Measurements from ENCODE around the gene NR3C2.

Gene NR3C2

DNA sequence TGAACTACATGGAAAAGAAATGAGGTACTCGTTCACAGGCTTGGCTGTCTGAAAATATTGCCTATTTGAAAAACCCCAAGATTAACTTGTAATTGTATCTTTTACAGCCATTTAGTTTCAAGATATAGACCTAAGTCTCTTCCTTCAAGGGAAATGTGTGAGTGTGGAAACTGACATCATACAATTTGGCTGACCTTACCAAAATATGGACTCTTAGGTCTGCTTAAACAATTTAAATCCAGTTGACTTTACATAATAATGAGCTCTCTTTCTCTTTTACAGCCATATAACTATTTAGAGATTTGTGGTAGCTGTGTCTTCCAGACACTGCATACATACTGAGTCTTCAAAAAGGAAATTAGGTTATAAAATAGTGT, 186.9 kb downstream of the NR3C2 start:
- Histone ChIP-seq H3K36me3 (ENCODE audit: insufficient read depth, low read length) (no peaks in the 10 kb centered on the region), H3K9ac (ENCODE audit: insufficient read length) (no peak overlapping the region), H3K27ac (peak overlapping the region; percentile 6; the same call in 1 of the 2 replicates), H3K4me3 (no peak overlapping the region), H3K9me3 (ENCODE audit: low read depth, low read length) (no peaks in the 10 kb centered on the region)
- TF ChIP-seq FOXP2 (optimal IDR thresholded peaks at IDR 0.05; ENCODE audit: control extremely low read depth, extremely low read length, insufficient read depth) (no peak), EZH2 (IDR thresholded peaks at IDR 0.05) (no peak), POLR2AphosphoS5 (IDR thresholded peaks at IDR 0.05; ENCODE audit: borderline replicate concordance, low read depth, low read length) (no peak)
- no peak for DNase-seq (ENCODE audit: low read depth, low spot score)

DNA sequence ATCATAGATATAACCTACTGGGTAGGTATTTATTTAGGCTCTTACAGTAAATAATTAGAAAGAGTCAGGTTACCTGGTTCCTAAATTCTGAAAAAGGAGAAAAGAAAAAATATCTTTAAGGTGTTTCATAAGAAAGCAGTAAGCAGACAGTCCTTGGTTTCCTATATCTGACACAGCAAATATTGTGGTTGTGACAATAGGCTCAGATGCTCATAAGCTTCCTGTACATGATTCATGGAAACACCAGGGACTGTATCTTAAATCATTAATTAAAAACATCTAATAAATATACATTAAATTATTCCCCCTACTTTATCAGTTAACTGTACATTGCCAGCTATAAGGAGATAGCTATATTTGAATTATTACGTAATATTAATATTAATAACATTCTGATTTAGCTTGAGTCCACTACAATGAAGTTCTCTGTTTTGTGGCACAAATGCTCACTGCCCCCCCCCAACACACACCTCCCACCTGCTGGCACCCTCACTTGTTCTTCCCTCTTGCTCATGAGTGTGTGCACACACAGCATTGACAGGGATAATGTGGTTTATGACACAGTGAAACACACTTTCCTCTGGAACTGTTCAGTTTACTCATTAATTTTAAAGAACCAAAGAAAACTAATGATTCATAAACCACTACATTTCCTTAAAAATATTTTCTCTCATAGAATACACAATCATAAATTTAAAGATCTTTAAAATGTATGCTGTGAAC, 187.4 kb downstream of the NR3C2 start:
- no peak overlapping the region for H3K4me3 ChIP-seq
- no peaks in the 10 kb centered on the region for H3K36me3 ChIP-seq (ENCODE audit: insufficient read depth, low read length)
- H3K9me3 ChIP-seq (ENCODE audit: low read depth, low read length) = no peaks in the 10 kb centered on the region
- H3K27ac ChIP-seq = peak overlapping the region; percentile 6; the same call in 1 of the 2 replicates
- H3K9ac ChIP-seq (ENCODE audit: insufficient read length) = no peak overlapping the region
- TF ChIP-seq FOXP2 (optimal IDR thresholded peaks at IDR 0.05; ENCODE audit: control extremely low read depth, extremely low read length, insufficient read depth) (no peak), EZH2 (IDR thresholded peaks at IDR 0.05) (no peak), POLR2AphosphoS5 (IDR thresholded peaks at IDR 0.05; ENCODE audit: borderline replicate concordance, low read depth, low read length) (no peak)
- DNase-seq (ENCODE audit: low read depth, low spot score) = no peak

GRCh38 chr4:148253768-148254167, 188.4 kb downstream of the NR3C2 start:
- Histone ChIP-seq H3K27ac (no peak overlapping the region), H3K9me3 (ENCODE audit: low read depth, low read length) (no peaks in the 10 kb centered on the region), H3K4me3 (no peak overlapping the region), H3K36me3 (ENCODE audit: insufficient read depth, low read length) (no peaks in the 10 kb centered on the region), H3K9ac (ENCODE audit: insufficient read length) (no peak overlapping the region)
- no peak for DNase-seq (ENCODE audit: low read depth, low spot score)
- no peak for TF ChIP-seq POLR2AphosphoS5 (IDR thresholded peaks at IDR 0.05; ENCODE audit: borderline replicate concordance, low read depth, low read length)
- TF ChIP-seq FOXP2 (optimal IDR thresholded peaks at IDR 0.05; ENCODE audit: control extremely low read depth, extremely low read length, insufficient read depth) = no peak
- TF ChIP-seq EZH2 (IDR thresholded peaks at IDR 0.05) = no peak

DNA sequence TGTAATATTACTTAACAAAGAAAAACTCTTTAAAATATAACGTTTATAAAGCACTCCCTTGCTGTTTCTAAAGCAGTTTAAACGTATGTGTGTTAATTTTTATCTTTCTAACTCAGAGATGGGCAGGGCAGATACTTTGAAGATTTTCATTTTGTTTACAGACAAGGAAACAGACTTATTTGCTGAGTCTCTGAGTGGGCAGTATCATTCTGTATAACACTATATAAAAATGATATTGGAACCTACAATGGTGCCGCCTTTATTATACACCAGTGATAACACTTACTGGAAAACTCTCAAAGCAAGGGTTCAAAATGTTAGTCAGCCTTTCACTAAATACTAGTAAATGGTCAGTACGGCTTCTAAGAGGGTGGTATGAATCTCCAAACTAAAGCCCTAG, 193.4 kb downstream of the NR3C2 start:
- Histone ChIP-seq H3K36me3 (ENCODE audit: insufficient read depth, low read length) (no peaks in the 10 kb centered on the region), H3K9ac (ENCODE audit: insufficient read length) (no peak overlapping the region), H3K9me3 (ENCODE audit: low read depth, low read length) (no peaks in the 10 kb centered on the region), H3K4me3 (no peak overlapping the region), H3K27ac (no peak overlapping the region)
- DNase-seq (ENCODE audit: low read depth, low spot score) = no peak
- TF ChIP-seq POLR2AphosphoS5 (IDR thresholded peaks at IDR 0.05; ENCODE audit: borderline replicate concordance, low read depth, low read length) (no peak), FOXP2 (optimal IDR thresholded peaks at IDR 0.05; ENCODE audit: control extremely low read depth, extremely low read length, insufficient read depth) (no peak), EZH2 (IDR thresholded peaks at IDR 0.05) (no peak)

DNA sequence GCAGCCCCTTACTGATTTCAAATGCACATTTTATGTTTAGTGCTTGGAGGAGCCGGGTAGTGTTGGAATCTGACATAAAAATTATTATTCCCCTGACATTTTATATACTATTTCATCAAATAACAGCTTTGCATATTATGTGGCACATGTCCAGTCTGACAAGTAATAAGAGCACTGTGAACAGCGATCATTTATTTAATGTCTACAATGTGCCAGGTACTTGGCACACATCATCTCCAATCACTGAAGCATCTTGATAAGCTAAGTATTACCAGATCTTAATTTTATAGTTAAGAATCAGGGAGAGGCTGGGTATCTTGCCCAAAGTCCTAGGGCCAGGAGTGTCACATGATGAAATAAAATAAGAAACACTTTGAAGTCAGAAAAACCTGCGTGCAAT, 197.2 kb downstream of the NR3C2 start:
- Histone ChIP-seq H3K36me3 (ENCODE audit: insufficient read depth, low read length) (no peaks in the 10 kb centered on the region), H3K4me3 (no peak overlapping the region), H3K9me3 (ENCODE audit: low read depth, low read length) (no peaks in the 10 kb centered on the region), H3K27ac (no peak overlapping the region), H3K9ac (ENCODE audit: insufficient read length) (no peak overlapping the region)
- TF ChIP-seq FOXP2 (optimal IDR thresholded peaks at IDR 0.05; ENCODE audit: control extremely low read depth, extremely low read length, insufficient read depth) (no peak), POLR2AphosphoS5 (IDR thresholded peaks at IDR 0.05; ENCODE audit: borderline replicate concordance, low read depth, low read length) (no peak), EZH2 (IDR thresholded peaks at IDR 0.05) (no peak)
- no peak for DNase-seq (ENCODE audit: low read depth, low spot score)

- Histone ChIP-seq H3K27ac (no peak overlapping the region), H3K9me3 (ENCODE audit: low read depth, low read length) (no peaks in the 10 kb centered on the region), H3K9ac (ENCODE audit: insufficient read length) (no peak overlapping the region), H3K4me3 (no peak overlapping the region), H3K36me3 (ENCODE audit: insufficient read depth, low read length) (no peaks in the 10 kb centered on the region)
- TF ChIP-seq FOXP2 (optimal IDR thresholded peaks at IDR 0.05; ENCODE audit: control extremely low read depth, extremely low read length, insufficient read depth) (no peak), EZH2 (IDR thresholded peaks at IDR 0.05) (no peak), POLR2AphosphoS5 (IDR thresholded peaks at IDR 0.05; ENCODE audit: borderline replicate concordance, low read depth, low read length) (no peak)
- no peak for DNase-seq (ENCODE audit: low read depth, low spot score)
Observed at GRCh38 chr4:148243837-148244236, 198.4 kb downstream of the NR3C2 start.

DNA sequence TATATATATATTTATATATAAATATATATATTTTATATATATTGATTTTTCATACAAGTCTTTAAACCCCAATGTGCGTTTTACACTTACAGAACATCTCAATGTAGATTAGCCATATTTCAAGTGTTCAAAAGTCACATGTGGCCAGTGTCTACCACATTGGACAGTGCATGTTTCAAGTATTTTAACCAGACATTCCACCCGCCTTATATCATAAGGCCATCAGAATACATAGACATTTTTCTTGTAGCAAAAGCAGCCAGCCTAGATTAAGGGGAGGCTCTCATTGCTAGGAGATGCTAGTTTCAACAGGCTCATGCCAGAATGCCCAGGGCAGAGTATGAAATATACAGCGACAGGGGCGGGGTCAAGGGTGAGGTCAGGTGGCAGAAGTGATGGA, 202.0 kb downstream of the NR3C2 start:
- DNase-seq (ENCODE audit: low read depth, low spot score) = no peak
- no peak overlapping the region for H3K27ac ChIP-seq
- no peaks in the 10 kb centered on the region for H3K9me3 ChIP-seq (ENCODE audit: low read depth, low read length)
- H3K9ac ChIP-seq (ENCODE audit: insufficient read length) = no peak overlapping the region
- no peaks in the 10 kb centered on the region for H3K36me3 ChIP-seq (ENCODE audit: insufficient read depth, low read length)
- TF ChIP-seq POLR2AphosphoS5 (IDR thresholded peaks at IDR 0.05; ENCODE audit: borderline replicate concordance, low read depth, low read length) (no peak), EZH2 (IDR thresholded peaks at IDR 0.05) (no peak), FOXP2 (optimal IDR thresholded peaks at IDR 0.05; ENCODE audit: control extremely low read depth, extremely low read length, insufficient read depth) (no peak)
- no peak overlapping the region for H3K4me3 ChIP-seq

GRCh38 chr4:148239494-148239985, 202.7 kb downstream of the NR3C2 start:
- TF ChIP-seq POLR2AphosphoS5 (IDR thresholded peaks at IDR 0.05; ENCODE audit: borderline replicate concordance, low read depth, low read length) (no peak), FOXP2 (optimal IDR thresholded peaks at IDR 0.05; ENCODE audit: control extremely low read depth, extremely low read length, insufficient read depth) (no peak), EZH2 (IDR thresholded peaks at IDR 0.05) (no peak)
- Histone ChIP-seq H3K9ac (ENCODE audit: insufficient read length) (no peak overlapping the region), H3K4me3 (no peak overlapping the region), H3K27ac (no peak overlapping the region), H3K9me3 (ENCODE audit: low read depth, low read length) (no peaks in the 10 kb centered on the region), H3K36me3 (ENCODE audit: insufficient read depth, low read length) (no peaks in the 10 kb centered on the region)
- no peak for DNase-seq (ENCODE audit: low read depth, low spot score)
